ENCODE data around the gene JSRP1. TPM values are rescaled to one million over a fixed set of nuclear protein-coding genes. Genes with fewer than 3 reads are reported as not detected.
"Not testable (repeated sequence)": the region's sequence is repeated elsewhere in the genome, so short reads cannot be mapped to it uniquely, and the experiment has no call there.

Gene JSRP1
- total RNA-seq, 1 experiment from 2014 or later, result not detected

- no peak for DNase-seq (ENCODE audit: low spot score)
Observed at GRCh38 chr19:2282062-2282861, 26.0 kb upstream of the JSRP1 start, which contains the start of gene PEAK3. PEAK3 (minus strand) TSS chr19:2282175; CDS start chr19:2280931, 1,244 bp downstream.

- not testable (repeated sequence) for DNase-seq (ENCODE audit: low spot score)
Observed at GRCh38 chr19:2281265-2282061, 25.2 kb upstream of the JSRP1 start.

- no peak for DNase-seq (ENCODE audit: low spot score)
Observed at GRCh38 chr19:2280633-2281264, 24.5 kb upstream of the JSRP1 start.

- no peak for DNase-seq (ENCODE audit: low spot score)
Observed at GRCh38 chr19:2278459-2279158, 22.4 kb upstream of the JSRP1 start.

- no peak for DNase-seq (ENCODE audit: low spot score)
Observed at GRCh38 chr19:2277138-2277537, 20.9 kb upstream of the JSRP1 start.

- no peak for DNase-seq (ENCODE audit: low spot score)
Observed at GRCh38 chr19:2276429-2276986, 20.3 kb upstream of the JSRP1 start.

- DNase-seq (ENCODE audit: low spot score), result no peak
Observed at GRCh38 chr19:2275588-2276428, 19.6 kb upstream of the JSRP1 start.

GRCh38 chr19:2274931-2275535 is 18.8 kb upstream of the JSRP1 start:
- peak; percentile 52 for DNase-seq (ENCODE audit: low spot score)

GRCh38 chr19:2274185-2274711 is 18.0 kb upstream of the JSRP1 start:
- no peak for DNase-seq (ENCODE audit: low spot score)

GRCh38 chr19:2273356-2274184 is 17.4 kb upstream of the JSRP1 start:
- peak; percentile 64 for DNase-seq (ENCODE audit: low spot score)

GRCh38 chr19:2271234-2272103 is 15.3 kb upstream of the JSRP1 start:
- no peak for DNase-seq (ENCODE audit: low spot score)

GRCh38 chr19:2270423-2271233 is 14.4 kb upstream of the JSRP1 start:
- peak; percentile 55 for DNase-seq (ENCODE audit: low spot score)

GRCh38 chr19:2270157-2270422 is 13.9 kb upstream of the JSRP1 start:
- no peak for DNase-seq (ENCODE audit: low spot score)

GRCh38 chr19:2269244-2270156 is 13.3 kb upstream of the JSRP1 start:
- DNase-seq (ENCODE audit: low spot score), result peak; percentile 89

- DNase-seq (ENCODE audit: low spot score), result no peak
Observed at GRCh38 chr19:2268861-2269243, 12.6 kb upstream of the JSRP1 start.

- DNase-seq (ENCODE audit: low spot score), result no peak
Observed at GRCh38 chr19:2268480-2268830, 12.2 kb upstream of the JSRP1 start.

All from H4 (cell line).